Loucy (cell line): ENCODE data around the gene PDS5A.

Source experiments
- H2AFZ ChIP-seq: fragments of 200-600 bp; sonication (generic); 2 replicates; pipeline ENCODE4 v1.6.0; 2016; ENCODE audit warnings: antibody characterized with exemption, mild to moderate bottlenecking, low read length, moderate library complexity
- H3F3A ChIP-seq: fragments of 200-600 bp; 2 replicates; pipeline ENCODE4 v1.6.0; 2016; ENCODE audit warnings: antibody characterized with exemption, low read depth, mild to moderate bottlenecking
- H3K27me3 ChIP-seq: fragments of 200-600 bp; sonication (generic); 2 replicates; pipeline ENCODE4 v1.6.1; 2014; ENCODE audit warnings: low read length, mild to moderate bottlenecking; ENCODE audit not compliant: insufficient read depth, poor library complexity, severe bottlenecking
- H3K36me3 ChIP-seq: fragments of 200-600 bp; sonication (generic); 2 replicates; pipeline ENCODE4 v1.6.1; 2016; ENCODE audit warnings: low read length; ENCODE audit not compliant: insufficient read depth
- H3K4me1 ChIP-seq: fragments of 200-600 bp; sonication (generic); 2 replicates; pipeline ENCODE4 v1.5.1; 2014; ENCODE audit warnings: low read length, mild to moderate bottlenecking; ENCODE audit not compliant: insufficient read depth, poor library complexity, severe bottlenecking
- H3K4me2 ChIP-seq: fragments of 200-600 bp; sonication (generic); 2 replicates; pipeline ENCODE4 v1.6.0; 2014; ENCODE audit warnings: antibody characterized with exemption, low read length, low read depth, mild to moderate bottlenecking; ENCODE audit not compliant: poor library complexity, severe bottlenecking
- H3K4me3 ChIP-seq: fragments of 200-600 bp; sonication (generic); 2 replicates; pipeline ENCODE4 v1.5.1; 2014; ENCODE audit warnings: low read length, mild to moderate bottlenecking, mixed read lengths; ENCODE audit not compliant: poor library complexity, severe bottlenecking
- H3K79me2 ChIP-seq: fragments of 200-600 bp; sonication (generic); 2 replicates; pipeline ENCODE4 v1.6.1; 2014; ENCODE audit warnings: low read length; ENCODE audit not compliant: insufficient read depth
- H3K9ac ChIP-seq: fragments of 200-600 bp; sonication (generic); 2 replicates; pipeline ENCODE4 v1.6.0; 2014; ENCODE audit warnings: mild to moderate bottlenecking, low read depth, low read length, moderate library complexity; ENCODE audit not compliant: poor library complexity, severe bottlenecking
- H3K9me2 ChIP-seq: fragments of 200-600 bp; sonication (generic); replicated peaks from 2 replicates; pipeline ENCODE4 v1.6.1; 2016; ENCODE audit warnings: low read depth, low read length, mixed read lengths
- H3K9me3 ChIP-seq: fragments of 200-600 bp; sonication (generic); 2 replicates; pipeline ENCODE4 v1.6.1; 2014; ENCODE audit warnings: mild to moderate bottlenecking, antibody characterized with exemption, low read length, low read depth; ENCODE audit not compliant: insufficient read depth
- H4K20me1 ChIP-seq: fragments of 200-600 bp; sonication (generic); 2 replicates; pipeline ENCODE4 v1.6.0; 2014; ENCODE audit warnings: antibody characterized with exemption, low read length, mild to moderate bottlenecking; ENCODE audit not compliant: insufficient read depth, poor library complexity, severe bottlenecking
- CTCF ChIP-seq: fragments of 200-600 bp; sonication (generic); conservative IDR thresholded peaks from 2 replicates; pipeline ENCODE4 v1.5.1; 2014; ENCODE audit warnings: mild to moderate bottlenecking, antibody characterized with exemption, low read length
- EZH2phosphoT487 ChIP-seq: fragments of 200-600 bp; IDR thresholded peaks from 2 replicates; pipeline ENCODE4 v1.6.1; 2018; ENCODE audit warnings: antibody characterized with exemption, mild to moderate bottlenecking, moderate library complexity, borderline replicate concordance

The PDS5A gene

DNA sequence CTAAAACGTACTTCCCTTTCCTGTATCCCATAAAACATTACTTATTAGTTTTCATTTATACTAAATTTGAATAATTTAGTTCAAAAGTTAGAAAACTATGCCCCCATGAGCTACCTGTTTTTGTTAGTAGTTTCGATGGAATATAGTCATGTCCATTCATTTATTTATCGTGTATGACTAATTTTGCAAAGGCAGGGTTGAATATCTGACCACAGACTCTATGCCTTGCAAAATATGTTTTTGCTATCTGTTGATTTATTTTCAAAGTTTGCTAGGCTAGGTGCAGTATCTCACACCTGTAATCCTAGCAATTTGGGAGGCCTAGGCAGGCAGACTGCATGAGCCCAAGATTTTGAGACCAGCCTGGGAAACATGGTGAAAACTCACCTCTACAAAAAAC, 78.4 kb downstream of the PDS5A start:
- Histone ChIP-seq H2AFZ (no peak overlapping the region), H3K36me3 (peaks cover 87% of the 10 kb centered on the region), H3K9me2 (no peaks in the 10 kb centered on the region), H3K4me2 (no peak overlapping the region), H3K79me2 (no peaks in the 10 kb centered on the region), H3K27me3 (no peaks in the 10 kb centered on the region), H3K9me3 (no peaks in the 10 kb centered on the region), H3F3A (no peaks in the 10 kb centered on the region), H3K4me3 (no peak overlapping the region), H4K20me1 (no peaks in the 10 kb centered on the region), H3K4me1 (no peaks in the 10 kb centered on the region), H3K9ac (no peak overlapping the region)
- no peak for TF ChIP-seq EZH2phosphoT487
- TF ChIP-seq CTCF, result no peak

DNA sequence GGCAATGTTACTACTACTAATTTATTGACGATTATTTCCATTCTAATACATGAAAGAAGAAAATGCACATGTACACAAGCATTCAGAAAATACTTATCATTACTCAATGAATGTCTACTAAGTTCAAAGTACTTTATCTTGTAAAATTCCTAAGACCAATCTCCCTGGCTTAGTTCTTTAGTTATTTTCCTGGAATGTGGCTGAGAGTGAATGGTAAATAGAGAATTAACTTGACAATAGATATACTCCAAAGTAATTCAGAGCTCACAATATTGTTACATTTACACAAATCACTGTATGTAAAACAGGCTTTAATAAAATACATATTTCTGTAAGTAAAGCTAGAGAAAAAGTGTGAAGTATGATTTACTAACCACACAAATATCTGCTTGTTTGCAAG, 79.7 kb downstream of the PDS5A start:
- no peaks in the 10 kb centered on the region for H3K27me3 ChIP-seq
- H4K20me1 ChIP-seq, result no peaks in the 10 kb centered on the region
- H3K9me2 ChIP-seq, result no peaks in the 10 kb centered on the region
- TF ChIP-seq CTCF (no peak), EZH2phosphoT487 (no peak)
- H3K9me3 ChIP-seq, result no peaks in the 10 kb centered on the region
- H2AFZ ChIP-seq, result no peak overlapping the region
- no peaks in the 10 kb centered on the region for H3K4me1 ChIP-seq
- no peaks in the 10 kb centered on the region for H3F3A ChIP-seq
- no peak overlapping the region for H3K4me2 ChIP-seq
- H3K79me2 ChIP-seq, result no peaks in the 10 kb centered on the region
- H3K36me3 ChIP-seq, result peaks cover 84% of the 10 kb centered on the region
- H3K9ac ChIP-seq, result no peak overlapping the region
- H3K4me3 ChIP-seq, result no peak overlapping the region

DNA sequence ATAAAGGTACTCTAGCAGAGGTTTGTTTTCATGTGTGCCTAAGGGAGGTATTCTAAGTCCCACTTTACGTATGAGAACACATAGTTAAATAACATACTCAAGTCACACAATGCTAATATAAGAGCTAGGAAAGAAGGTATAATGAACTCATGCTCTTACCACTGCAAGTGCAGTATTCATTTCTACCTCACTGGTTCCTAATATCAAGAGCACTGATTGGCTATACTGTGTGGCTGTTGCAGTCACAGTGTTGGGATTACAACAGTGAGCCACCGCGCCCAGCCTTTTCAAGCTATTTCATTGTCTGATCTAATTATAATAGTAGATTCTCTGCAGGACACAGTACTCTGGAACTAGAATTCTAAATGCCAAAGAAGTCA, 84.0 kb downstream of the PDS5A start:
- H3K27me3 ChIP-seq, result no peaks in the 10 kb centered on the region
- no peaks in the 10 kb centered on the region for H4K20me1 ChIP-seq
- TF ChIP-seq EZH2phosphoT487 (no peak), CTCF (no peak)
- H3F3A ChIP-seq, result no peaks in the 10 kb centered on the region
- H3K4me3 ChIP-seq, result no peak overlapping the region
- H3K4me1 ChIP-seq, result no peaks in the 10 kb centered on the region
- no peaks in the 10 kb centered on the region for H3K9me2 ChIP-seq
- H3K36me3 ChIP-seq, result peaks cover 76% of the 10 kb centered on the region
- H3K79me2 ChIP-seq, result no peaks in the 10 kb centered on the region
- no peak overlapping the region for H3K9ac ChIP-seq
- no peak overlapping the region for H3K4me2 ChIP-seq
- no peak overlapping the region for H2AFZ ChIP-seq
- no peaks in the 10 kb centered on the region for H3K9me3 ChIP-seq
